Neural progenitor cell (in vitro differentiated cells): ENCODE measurements around the gene DAB2.

Experiments
- EZH2phosphoT487 ChIP-seq: fragments of 200-600 bp; sonication (generic); IDR thresholded peaks from 2 replicates; pipeline ENCODE4 v1.6.1; 2017; ENCODE audit warnings: antibody characterized with exemption
- TF ChIP-seq, protein P1 (sequence below): fragments of 200-600 bp; sonication (generic); IDR thresholded peaks from 2 replicates; pipeline ENCODE4 v1.5.1; 2017; ENCODE audit warnings: antibody characterized with exemption, mild to moderate bottlenecking

DNA sequence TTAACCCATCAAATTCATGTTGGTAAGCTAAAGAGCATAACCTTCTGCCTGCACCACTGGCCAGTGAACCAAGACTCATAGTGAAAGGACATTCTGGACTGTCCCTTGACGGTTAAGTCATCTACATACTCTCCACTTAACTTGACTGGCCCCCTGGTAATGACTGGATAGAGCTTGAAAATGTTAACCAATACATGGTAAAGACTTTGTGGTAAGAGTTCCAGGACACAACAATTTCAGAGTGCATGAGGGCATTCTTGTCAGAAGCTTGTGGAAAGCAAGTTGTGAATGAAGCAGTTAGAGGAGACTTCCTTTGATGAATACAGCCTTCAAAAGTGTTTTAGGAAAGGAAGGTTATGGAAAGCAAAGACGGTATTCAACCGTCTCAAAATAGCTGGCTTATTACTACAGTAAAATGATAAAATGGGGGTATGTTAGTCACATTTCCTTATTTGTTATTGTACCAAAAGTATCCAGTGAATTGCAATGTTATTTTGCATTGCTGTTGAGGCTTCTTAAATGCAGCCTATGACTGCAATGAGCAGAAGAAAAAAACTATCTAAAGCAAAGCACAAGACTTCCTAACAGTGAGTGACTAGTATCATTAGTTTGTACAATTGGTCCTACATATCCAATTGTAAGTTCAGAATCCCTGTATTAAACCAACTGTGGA, 47.2 kb upstream of the DAB2 start:
- TF ChIP-seq, protein P1, sequence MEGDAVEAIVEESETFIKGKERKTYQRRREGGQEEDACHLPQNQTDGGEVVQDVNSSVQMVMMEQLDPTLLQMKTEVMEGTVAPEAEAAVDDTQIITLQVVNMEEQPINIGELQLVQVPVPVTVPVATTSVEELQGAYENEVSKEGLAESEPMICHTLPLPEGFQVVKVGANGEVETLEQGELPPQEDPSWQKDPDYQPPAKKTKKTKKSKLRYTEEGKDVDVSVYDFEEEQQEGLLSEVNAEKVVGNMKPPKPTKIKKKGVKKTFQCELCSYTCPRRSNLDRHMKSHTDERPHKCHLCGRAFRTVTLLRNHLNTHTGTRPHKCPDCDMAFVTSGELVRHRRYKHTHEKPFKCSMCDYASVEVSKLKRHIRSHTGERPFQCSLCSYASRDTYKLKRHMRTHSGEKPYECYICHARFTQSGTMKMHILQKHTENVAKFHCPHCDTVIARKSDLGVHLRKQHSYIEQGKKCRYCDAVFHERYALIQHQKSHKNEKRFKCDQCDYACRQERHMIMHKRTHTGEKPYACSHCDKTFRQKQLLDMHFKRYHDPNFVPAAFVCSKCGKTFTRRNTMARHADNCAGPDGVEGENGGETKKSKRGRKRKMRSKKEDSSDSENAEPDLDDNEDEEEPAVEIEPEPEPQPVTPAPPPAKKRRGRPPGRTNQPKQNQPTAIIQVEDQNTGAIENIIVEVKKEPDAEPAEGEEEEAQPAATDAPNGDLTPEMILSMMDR, result no peak
- TF ChIP-seq EZH2phosphoT487, result no peak
